Measurements from ENCODE around the gene PODXL2.

PODXL2 gene

GRCh38 chr3:127622772-127623576, 6.0 kb upstream of the PODXL2 start:
- TF ChIP-seq CTCF (IDR thresholded peaks at IDR 0.05; ENCODE audit: insufficient read depth, low read length, poor library complexity, severe bottlenecking): no peak
- Histone ChIP-seq H3K4me3 (replicated peaks; ENCODE audit: low read depth, low read length) (no peak overlapping the region), H3K27me3 (replicated peaks; ENCODE audit: control insufficient read depth, insufficient read depth, low read length) (no peaks in the 10 kb centered on the region; the same call in 1 of the 2 replicates), H3K36me3 (ENCODE audit: control insufficient read depth, insufficient read depth, low read length) (peaks cover 22% of the 10 kb centered on the region)
- DNase-seq (ENCODE audit: extremely low read depth, insufficient read length): no peak

DNA sequence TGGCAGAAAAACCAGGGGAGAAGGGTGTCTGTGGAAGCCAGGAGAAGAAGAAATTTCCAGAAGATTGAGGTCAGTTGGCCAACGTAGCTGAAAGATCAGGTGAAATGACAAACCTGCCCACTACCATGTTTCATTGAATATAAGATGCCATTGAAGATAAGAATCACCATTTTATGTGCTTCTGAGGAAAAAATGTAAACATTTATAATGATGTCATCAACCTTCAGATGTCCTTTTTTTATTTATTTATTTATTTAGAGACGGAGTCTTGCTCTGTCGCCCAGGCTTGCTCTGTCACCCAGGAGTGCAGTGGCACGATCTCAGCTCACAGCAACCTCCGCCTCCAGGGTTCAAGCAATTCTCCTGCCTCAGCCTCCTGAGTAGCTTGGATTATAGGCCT, 4.9 kb upstream of the PODXL2 start:
- no peak for DNase-seq (ENCODE audit: extremely low read depth, insufficient read length)
- H3K4me3 ChIP-seq (replicated peaks; ENCODE audit: low read depth, low read length): no peak overlapping the region
- no peak for TF ChIP-seq CTCF (IDR thresholded peaks at IDR 0.05; ENCODE audit: insufficient read depth, low read length, poor library complexity, severe bottlenecking)
- H3K27me3 ChIP-seq (replicated peaks; ENCODE audit: control insufficient read depth, insufficient read depth, low read length): peaks cover 5% of the 10 kb centered on the region
- peaks cover 17% of the 10 kb centered on the region for H3K36me3 ChIP-seq (ENCODE audit: control insufficient read depth, insufficient read depth, low read length)

- H3K27me3 ChIP-seq (replicated peaks; ENCODE audit: control insufficient read depth, insufficient read depth, low read length): peaks cover 6% of the 10 kb centered on the region
- DNase-seq (ENCODE audit: extremely low read depth, insufficient read length): no peak
- H3K36me3 ChIP-seq (ENCODE audit: control insufficient read depth, insufficient read depth, low read length): peaks cover 11% of the 10 kb centered on the region
- H3K4me3 ChIP-seq (replicated peaks; ENCODE audit: low read depth, low read length): no peak overlapping the region
- TF ChIP-seq CTCF (IDR thresholded peaks at IDR 0.05; ENCODE audit: insufficient read depth, low read length, poor library complexity, severe bottlenecking): no peak
Observed at GRCh38 chr3:127625821-127626220, 3.2 kb upstream of the PODXL2 start.

- DNase-seq (ENCODE audit: extremely low read depth, insufficient read length): no peak
- no peak for TF ChIP-seq CTCF (IDR thresholded peaks at IDR 0.05; ENCODE audit: insufficient read depth, low read length, poor library complexity, severe bottlenecking)
Observed at GRCh38 chr3:127628426-127628787, 578 bp upstream of the PODXL2 start.

GRCh38 chr3:127629467-127630403, 750 bp downstream of the PODXL2 start:
- peaks cover 7% of the 10 kb centered on the region for H3K27me3 ChIP-seq (replicated peaks; ENCODE audit: control insufficient read depth, insufficient read depth, low read length)
- no peaks in the 10 kb centered on the region for H3K36me3 ChIP-seq (ENCODE audit: control insufficient read depth, insufficient read depth, low read length)
- peak overlapping the region; percentile 65 for H3K4me3 ChIP-seq (replicated peaks; ENCODE audit: low read depth, low read length)
- TF ChIP-seq CTCF (IDR thresholded peaks at IDR 0.05; ENCODE audit: insufficient read depth, low read length, poor library complexity, severe bottlenecking): no peak
- DNase-seq (ENCODE audit: extremely low read depth, insufficient read length): peak; percentile 31

More at GRCh38 chr3:127628426-127628787, 578 bp upstream of the PODXL2 start:
- Histone ChIP-seq H3K27me3 (replicated peaks; ENCODE audit: control insufficient read depth, insufficient read depth, low read length) (peaks cover 7% of the 10 kb centered on the region), H3K4me3 (replicated peaks; ENCODE audit: low read depth, low read length) (no peak overlapping the region), H3K36me3 (ENCODE audit: control insufficient read depth, insufficient read depth, low read length) (no peaks in the 10 kb centered on the region)
